NCI-H2196 treated with DMSO at 0.1 percent for 48 hours (cell line): ENCODE data around the gene RNF121.

Experiments
- DNase-seq: peaks from one replicate; lab custom pipeline; 2025; ENCODE audit not compliant: unreplicated experiment; lab: John Stamatoyannopoulos, UW

Gene RNF121

GRCh38 chr11:72004515-72005346 is 75.9 kb downstream of the RNF121 start:
- peak; percentile 48 for DNase-seq

- DNase-seq = peak; percentile 48
These were observed 76.8 kb downstream of the RNF121 start for GRCh38 chr11:72005347-72006260.

GRCh38 chr11:72006309-72007088 is 77.7 kb downstream of the RNF121 start:
- DNase-seq = no peak

GRCh38 chr11:72007089-72007476 is 78.2 kb downstream of the RNF121 start:
- DNase-seq = no peak

GRCh38 chr11:72007587-72007986 is 78.7 kb downstream of the RNF121 start:
- DNase-seq = no peak

GRCh38 chr11:72008728-72009127 is 79.9 kb downstream of the RNF121 start:
- no peak for DNase-seq

GRCh38 chr11:72009156-72009555 is 80.3 kb downstream of the RNF121 start:
- no peak for DNase-seq

- DNase-seq = no peak
These were observed 81.8 kb downstream of the RNF121 start for GRCh38 chr11:72010529-72011233.

- no peak for DNase-seq
These were observed 83.3 kb downstream of the RNF121 start for GRCh38 chr11:72012091-72012630.

GRCh38 chr11:72012897-72013721 is 84.3 kb downstream of the RNF121 start:
- no peak for DNase-seq

GRCh38 chr11:72013765-72014711 is 85.2 kb downstream of the RNF121 start:
- DNase-seq = no peak

- no peak for DNase-seq
These were observed 86.0 kb downstream of the RNF121 start for GRCh38 chr11:72014761-72015320.

- no peak for DNase-seq
These were observed 86.7 kb downstream of the RNF121 start for GRCh38 chr11:72015511-72016061.

GRCh38 chr11:72018171-72018570 is 89.3 kb downstream of the RNF121 start:
- DNase-seq = no peak

- DNase-seq = no peak
These were observed 94.5 kb downstream of the RNF121 start for GRCh38 chr11:72023335-72023734.

- no peak for DNase-seq
These were observed 95.4 kb downstream of the RNF121 start for GRCh38 chr11:72024069-72024754.

- DNase-seq = no peak
These were observed 97.2 kb downstream of the RNF121 start for GRCh38 chr11:72026090-72026489.
